GM12891 (cell line): ENCODE data around the gene NIPAL4.

Source experiments
- PAX5 ChIP-seq: IDR thresholded peaks from 2 replicates; pipeline ENCODE4 v1.6.1; 2011; ENCODE audit warnings: low read length, moderate library complexity, mild to moderate bottlenecking; ENCODE audit not compliant: insufficient read depth, severe bottlenecking
- POLR2A ChIP-seq: IDR thresholded peaks from 2 replicates; pipeline ENCODE4 v1.6.1; 2011; ENCODE audit warnings: low read depth, low read length, control low read depth
- POLR2AphosphoS5 ChIP-seq: IDR thresholded peaks from 2 replicates; pipeline ENCODE4 v1.6.1; 2011; ENCODE audit warnings: low read depth, low read length, control low read depth
- SPI1 ChIP-seq: IDR thresholded peaks from 2 replicates; pipeline ENCODE4 v1.6.1; 2011; ENCODE audit warnings: low read depth, low read length, control low read depth
- TAF1 ChIP-seq: IDR thresholded peaks from 2 replicates; pipeline ENCODE4 v1.6.1; 2011; ENCODE audit warnings: low read depth, low read length, control low read depth

DNA sequence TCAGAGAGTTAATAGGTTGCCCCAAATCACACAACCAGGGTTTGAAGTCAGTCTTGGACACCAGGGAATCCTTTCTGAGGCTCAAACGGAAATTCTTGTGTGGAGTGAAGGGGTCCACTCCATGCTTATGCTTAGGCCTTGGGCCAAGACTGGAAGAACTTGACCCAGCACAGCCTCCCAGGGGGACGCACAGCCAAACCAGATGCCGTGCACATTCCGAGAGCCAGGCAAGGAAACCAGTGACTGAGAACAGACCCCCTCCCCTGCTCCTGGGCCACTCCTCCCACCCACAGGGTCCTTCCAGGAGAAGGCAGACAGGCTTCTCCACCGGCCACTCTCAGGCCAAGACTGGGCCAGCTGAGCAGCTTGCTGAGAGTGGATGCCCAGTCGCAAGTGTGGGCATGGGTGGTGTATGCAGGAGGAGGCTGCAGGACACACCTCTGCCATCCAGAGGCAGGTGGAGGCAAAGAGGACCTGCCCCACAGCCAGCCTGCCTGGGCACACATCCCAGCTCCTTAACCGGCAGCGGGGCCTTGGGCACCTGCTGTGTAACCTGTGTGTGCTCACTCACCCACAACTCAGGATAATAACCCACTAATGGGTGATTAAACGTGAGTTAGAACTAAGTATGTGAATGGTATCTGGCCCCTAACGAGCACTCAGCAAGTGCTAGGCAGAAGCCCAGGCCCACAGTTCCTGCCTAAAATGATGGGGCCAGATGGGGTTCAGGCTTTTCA lies 38.0 kb downstream of the NIPAL4 start:
- TF ChIP-seq POLR2A = no peak
- no peak for TF ChIP-seq POLR2AphosphoS5
- no peak for TF ChIP-seq TAF1
- no peak for TF ChIP-seq PAX5
- no peak for TF ChIP-seq SPI1
